CD14-positive monocyte (primary cell): ENCODE data around the gene SHQ1. TPM values are rescaled to one million over a fixed set of nuclear protein-coding genes. Genes with fewer than 3 reads are reported as not detected.
"Not testable (repeated sequence)": the region's sequence is repeated elsewhere in the genome, so short reads cannot be mapped to it uniquely, and the experiment has no call there.

Experiments used
- DNase-seq, 3 donors: peaks; one replicate each; pipeline ENCODE4 v3.0.0-alpha.2; 2011 to 2022
- H2AFZ ChIP-seq: 2 replicates; pipeline ENCODE4 v1.6.0; 2012; ENCODE audit warnings: mild to moderate bottlenecking, low read depth, low read length, inconsistent platforms; ENCODE audit not compliant: insufficient read depth, poor library complexity, severe bottlenecking
- H3K27ac ChIP-seq, 2 donors: 1 replicate in 1 of 2; 2 replicates in 1 of 2; pipeline ENCODE4 v1.5.1; 2012 to 2013; ENCODE audit warnings: low read length in 2 of 2, control low read depth in 1 of 2, inconsistent platforms in 1 of 2, low read depth in 1 of 2, mild to moderate bottlenecking in 1 of 2
- H3K27me3 ChIP-seq, 2 donors: one replicate each; pipeline versions ENCODE4 v1.6.0 to v1.6.1; 2011 to 2013; ENCODE audit warnings: low read length in 2 of 2; ENCODE audit not compliant: control insufficient read depth in 2 of 2, insufficient read depth in 2 of 2
- H3K36me3 ChIP-seq, 2 donors: replicated peaks in 1 of 2; 1 replicate in 1 of 2; 2 replicates in 1 of 2; pipeline versions ENCODE4 v1.5.1 to v1.6.1; 2012 to 2013; ENCODE audit warnings: low read length in 2 of 2, control low read depth in 1 of 2, inconsistent platforms in 1 of 2, mild to moderate bottlenecking in 1 of 2; ENCODE audit not compliant: insufficient read depth in 2 of 2, control insufficient read depth in 1 of 2
- H3K4me1 ChIP-seq, 2 donors: 1 replicate in 1 of 2; 2 replicates in 1 of 2; pipeline versions ENCODE4 v1.5.1 to v1.6.1; 2012 to 2013; ENCODE audit warnings: low read length in 2 of 2, control low read depth in 1 of 2, inconsistent platforms in 1 of 2, mild to moderate bottlenecking in 1 of 2, moderate library complexity in 1 of 2; ENCODE audit not compliant: insufficient read depth in 2 of 2, control insufficient read depth in 1 of 2
- H3K4me2 ChIP-seq: replicated peaks from 2 replicates; pipeline ENCODE3; 2012; ENCODE audit warnings: low read length, moderate library complexity, mild to moderate bottlenecking; ENCODE audit not compliant: poor library complexity, severe bottlenecking; ENCODE audit errors: extremely low read depth
- H3K4me3 ChIP-seq, 3 experiments: fragments of 200-600 bp in 1 of 3; sonication (generic) in 1 of 3; replicated peaks in 1 of 3; 1 replicate in 2 of 3; 2 replicates in 1 of 3; pipeline ENCODE4 v1.5.1; 2011 to 2013; ENCODE audit warnings: low read length in 3 of 3, mild to moderate bottlenecking in 3 of 3, control low read depth in 2 of 3, low read depth in 2 of 3, inconsistent platforms in 1 of 3, moderate library complexity in 1 of 3
- H3K79me2 ChIP-seq: 2 replicates; pipeline ENCODE4 v1.6.0; 2012; ENCODE audit warnings: mild to moderate bottlenecking, control low read depth, inconsistent platforms, low read length, moderate library complexity; ENCODE audit not compliant: insufficient read depth
- H3K9ac ChIP-seq: 2 replicates; pipeline ENCODE4 v1.6.0; 2017; ENCODE audit warnings: low read length, mild to moderate bottlenecking; ENCODE audit not compliant: insufficient read depth, poor library complexity, severe bottlenecking
- H3K9me3 ChIP-seq, 2 donors: replicated peaks in 1 of 2; 1 replicate in 1 of 2; 2 replicates in 1 of 2; pipeline versions ENCODE4 v1.5.1 to v1.6.1; 2012 to 2013; ENCODE audit warnings: low read length in 2 of 2, control low read depth in 1 of 2; ENCODE audit not compliant: control insufficient read depth in 1 of 2, insufficient read depth in 1 of 2
- H4K20me1 ChIP-seq: 2 replicates; pipeline ENCODE4 v1.6.0; 2012; ENCODE audit warnings: mild to moderate bottlenecking, low read length, control low read depth, moderate library complexity; ENCODE audit not compliant: insufficient read depth
- H3K27ac Mint-ChIP-seq, 7 donors: one replicate each; pipeline ENCODE4 v1.8.0; 2020; ENCODE audit warnings: mild to moderate bottlenecking in 7 of 7, mixed read lengths in 7 of 7, moderate library complexity in 6 of 7, inconsistent platforms in 2 of 7
- H3K27me3 Mint-ChIP-seq, 3 donors: one replicate each; pipeline ENCODE4 v1.8.0; 2021 to 2022; ENCODE audit warnings: low read depth in 3 of 3, mild to moderate bottlenecking in 3 of 3, mixed read lengths in 3 of 3, moderate library complexity in 3 of 3, inconsistent platforms in 1 of 3
- H3K36me3 Mint-ChIP-seq, 2 donors: one replicate each; pipeline ENCODE4 v1.8.0; 2020; ENCODE audit warnings: mixed read lengths in 2 of 2, inconsistent platforms in 1 of 2, mild to moderate bottlenecking in 1 of 2
- H3K4me1 Mint-ChIP-seq: one replicate; pipeline ENCODE4 v1.8.0; 2020; ENCODE audit warnings: mild to moderate bottlenecking, mixed read lengths
- H3K4me3 Mint-ChIP-seq, 2 donors: one replicate each; pipeline ENCODE4 v1.8.0; 2020; ENCODE audit warnings: mild to moderate bottlenecking in 2 of 2, mixed read lengths in 2 of 2, moderate library complexity in 1 of 2
- H3K9me3 Mint-ChIP-seq, 7 donors: one replicate each; pipeline ENCODE4 v1.8.0; 2020 to 2022; ENCODE audit warnings: mixed read lengths in 7 of 7, mild to moderate bottlenecking in 6 of 7, moderate library complexity in 6 of 7, inconsistent platforms in 2 of 7
- CTCF ChIP-seq: fragments of 200-600 bp; IDR thresholded peaks from one replicate; pipeline ENCODE4 v1.8.0; 2022; ENCODE audit warnings: antibody characterized with exemption, mild to moderate bottlenecking
- WGBS: methylation state at CpG from one replicate; pipeline ENCODE4 v1.1.5; 2013; ENCODE audit warnings: missing lambda C conversion rate; ENCODE audit not compliant: insufficient coverage; 5-methylcytosine and 5-hydroxymethylcytosine counted together
- intact Hi-C, 2 donors: fragments of 100-400 bp; cut with micrococcal nuclease; formaldehyde crosslinking; loops; one replicate each; pipeline versions ENCODE4 v1.15.0 to v1.15.1; 2023
- polyA plus RNA-seq, 3 donors: library from polyadenylated mRNA; depleted of rRNA in 1 of 3; unstranded in 2 of 3; stranded (reverse) in 1 of 3; fragments of 300-500 nt in 2 of 3; fragments of >200 nt in 1 of 3; fragmentation: Illumina TruSeq in 2 of 3; gene quantifications; 1 replicate in 2 of 3; 2 replicates in 1 of 3; pipeline ENCODE4 v1.2.3, GENCODE V29; 2012 to 2021

Gene SHQ1
- polyA plus RNA-seq, 3 donors = 3.5 to 31.6 (median 8.2) TPM

- no peak overlapping the region for H3K27ac ChIP-seq
- Mint-ChIP-seq H3K27me3 (peaks cover 31 to 43% (median 31%) of the 10 kb centered on the region in 3 donors), H3K9me3 (peaks cover 4 to 23% (median 15%) of the 10 kb centered on the region in 7 donors), H3K36me3 (peaks cover 7 to 11% of the 10 kb centered on the region in 2 donors), H3K4me3 (peak overlapping the region; percentile 78 to 93), H3K27ac (peak overlapping the region in 4 of 7 donors; percentile 37 to 72 (median 42)), H3K4me1 (peaks cover 22% of the 10 kb centered on the region)
- peak overlapping the region; percentile 73 for H3K4me2 ChIP-seq
- peaks cover 12 to 28% of the 10 kb centered on the region in 2 donors for H3K27me3 ChIP-seq
- H4K20me1 ChIP-seq = no peaks in the 10 kb centered on the region
- H3K4me3 ChIP-seq = peak overlapping the region; percentile 3 to 66 (median 39)
- H3K36me3 ChIP-seq = no peaks in the 10 kb centered on the region
- DNase-seq = peak; percentile 23 to 40 (median 28)
- peaks cover 9 to 14% of the 10 kb centered on the region in 2 donors for H3K4me1 ChIP-seq
- H3K9me3 ChIP-seq = peaks cover 7 to 12% of the 10 kb centered on the region in 2 donors
- intact Hi-C loops = no loop called here
- H3K9ac ChIP-seq = peak overlapping the region; percentile 47
- H3K79me2 ChIP-seq = no peaks in the 10 kb centered on the region
- WGBS = 5% methylated on average over 38 of the region's 53 CpGs
- peak overlapping the region; percentile 78 for H2AFZ ChIP-seq
- TF ChIP-seq CTCF = no peak
Observed at GRCh38 chr3:72738752-72739530, 109.3 kb downstream of the SHQ1 start.

GRCh38 chr3:72735072-72735471, 113.2 kb downstream of the SHQ1 start:
- H3K4me1 ChIP-seq = peaks cover 9 to 14% of the 10 kb centered on the region in 2 donors
- H3K4me1 Mint-ChIP-seq = peaks cover 18% of the 10 kb centered on the region
- peaks cover 11% of the 10 kb centered on the region in 2 donors for H3K36me3 Mint-ChIP-seq
- H3K4me3 ChIP-seq, H3K4me2 ChIP-seq, H3K4me3 Mint-ChIP-seq, H3K79me2 ChIP-seq, H4K20me1 ChIP-seq, H3K27ac ChIP-seq, intact Hi-C loops, H3K27ac Mint-ChIP-seq, H2AFZ ChIP-seq, H3K36me3 ChIP-seq, DNase-seq, H3K9ac ChIP-seq: not testable (repeated sequence)
- WGBS = no CpG with 5 or more reads among the region's 4 CpGs
- peaks cover 26 to 27% (median 27%) of the 10 kb centered on the region in 3 donors for H3K27me3 Mint-ChIP-seq
- H3K9me3 Mint-ChIP-seq = peaks cover 10 to 40% (median 34%) of the 10 kb centered on the region in 7 donors
- H3K9me3 ChIP-seq = peaks cover 18 to 32% of the 10 kb centered on the region in 2 donors
- peaks cover 12 to 26% of the 10 kb centered on the region in 2 donors for H3K27me3 ChIP-seq
